ENCODE results near the gene PRKAR1A. TPM values are rescaled to one million over a fixed set of nuclear protein-coding genes. Genes with fewer than 3 reads are reported as not detected.

PRKAR1A gene
- total and polyA plus RNA-seq, 8 donors = 22.6 to 137 (median 74.7) TPM

DNA sequence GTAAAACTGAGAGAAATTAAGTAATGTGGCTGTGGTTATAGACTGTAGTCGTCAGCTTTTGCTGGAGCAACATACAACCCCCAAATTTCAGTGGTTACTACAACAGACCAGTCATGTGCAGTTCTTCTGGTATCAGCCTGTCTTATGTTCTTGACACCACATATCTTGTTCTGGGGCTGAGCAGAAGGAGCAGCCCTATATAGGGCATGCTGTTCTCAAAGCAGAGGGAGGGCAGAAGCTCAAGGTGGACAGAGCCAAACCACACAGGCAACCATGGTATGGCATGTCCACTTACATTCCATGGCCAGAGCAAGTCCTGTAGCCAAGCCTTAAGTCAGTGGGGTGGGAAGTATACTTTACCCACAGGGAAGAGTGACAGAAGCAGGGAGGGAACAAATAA, 7.7 kb downstream of the PRKAR1A start:
- ATAC-seq = peak in 1 of 4 donors; percentile 18
- intact Hi-C loops (cut with DNase I) = no loop called here

DNA sequence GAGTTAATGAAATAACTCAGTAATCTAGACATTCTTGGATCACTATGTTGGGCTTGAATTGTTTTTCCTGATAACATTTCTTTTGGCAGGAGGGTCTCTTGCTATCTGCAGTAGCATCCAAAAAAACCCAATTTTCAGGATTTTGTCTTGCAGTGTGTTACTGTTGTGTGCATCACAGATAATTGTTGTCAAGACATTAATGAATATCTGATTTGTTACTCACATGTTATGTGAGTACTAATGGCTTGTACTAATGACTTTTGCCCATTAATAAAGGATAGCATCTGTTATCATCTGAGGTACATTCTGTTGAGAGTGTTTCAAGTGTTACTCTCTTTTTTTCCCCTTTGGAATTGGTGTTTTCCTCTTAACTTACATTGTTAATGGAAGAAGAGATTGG, 10.0 kb downstream of the PRKAR1A start:
- Histone ChIP-seq H3K27ac (no peak overlapping the region), H3K27me3 (no peaks in the 10 kb centered on the region), H3K9me3 (no peaks in the 10 kb centered on the region), H3K4me1 (peaks cover 0 to 9% (median 0%) of the 10 kb centered on the region in 3 donors), H3K4me3 (no peak overlapping the region), H3K36me3 (peaks cover 0 to 16% (median 0%) of the 10 kb centered on the region in 3 donors)
- TF ChIP-seq, protein P1, sequence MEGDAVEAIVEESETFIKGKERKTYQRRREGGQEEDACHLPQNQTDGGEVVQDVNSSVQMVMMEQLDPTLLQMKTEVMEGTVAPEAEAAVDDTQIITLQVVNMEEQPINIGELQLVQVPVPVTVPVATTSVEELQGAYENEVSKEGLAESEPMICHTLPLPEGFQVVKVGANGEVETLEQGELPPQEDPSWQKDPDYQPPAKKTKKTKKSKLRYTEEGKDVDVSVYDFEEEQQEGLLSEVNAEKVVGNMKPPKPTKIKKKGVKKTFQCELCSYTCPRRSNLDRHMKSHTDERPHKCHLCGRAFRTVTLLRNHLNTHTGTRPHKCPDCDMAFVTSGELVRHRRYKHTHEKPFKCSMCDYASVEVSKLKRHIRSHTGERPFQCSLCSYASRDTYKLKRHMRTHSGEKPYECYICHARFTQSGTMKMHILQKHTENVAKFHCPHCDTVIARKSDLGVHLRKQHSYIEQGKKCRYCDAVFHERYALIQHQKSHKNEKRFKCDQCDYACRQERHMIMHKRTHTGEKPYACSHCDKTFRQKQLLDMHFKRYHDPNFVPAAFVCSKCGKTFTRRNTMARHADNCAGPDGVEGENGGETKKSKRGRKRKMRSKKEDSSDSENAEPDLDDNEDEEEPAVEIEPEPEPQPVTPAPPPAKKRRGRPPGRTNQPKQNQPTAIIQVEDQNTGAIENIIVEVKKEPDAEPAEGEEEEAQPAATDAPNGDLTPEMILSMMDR (IDR thresholded peaks at IDR 0.05) = no peak
- intact Hi-C loops (cut with DNase I) = no loop called here
- no peak for FAIRE-seq
- no peak for ATAC-seq
- no peak for DNase-seq

More for the DNA sequence above, 7.7 kb downstream of the PRKAR1A start:
- 84 to 98% methylated on average over 1 of the region's 1 CpG for WGBS, 2 donors
- FAIRE-seq (no peak), DNase-seq (no peak)
- Histone ChIP-seq H3K4me1 (peaks cover 0 to 10% (median 0%) of the 10 kb centered on the region in 3 donors), H3K27me3 (no peaks in the 10 kb centered on the region), H3K4me3 (no peak overlapping the region), H3K27ac (no peak overlapping the region), H3K9me3 (no peaks in the 10 kb centered on the region), H3K36me3 (peaks cover 0 to 18% (median 5%) of the 10 kb centered on the region in 3 donors)
- TF ChIP-seq, protein P1 (IDR thresholded peaks at IDR 0.05) = no peak

DNA sequence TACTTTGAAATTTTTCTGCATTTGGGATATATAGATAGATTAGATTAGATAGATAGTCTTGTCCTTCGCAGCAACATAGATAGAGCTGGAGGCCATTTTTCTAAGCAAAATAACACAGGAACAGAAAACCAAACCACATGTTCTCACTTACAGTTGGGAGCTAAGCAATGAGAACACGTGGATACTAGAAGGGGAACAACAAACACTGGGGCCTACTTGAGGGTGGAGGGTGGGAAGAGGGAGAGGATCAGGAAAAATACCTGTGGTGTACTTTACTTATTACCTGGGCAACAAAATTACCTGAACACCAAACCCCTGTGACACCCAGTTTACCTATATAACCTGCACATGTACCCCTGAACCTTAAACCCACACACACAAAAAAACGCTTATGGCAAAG, 14.3 kb downstream of the PRKAR1A start:
- no peaks in the 10 kb centered on the region for H3K9me3 ChIP-seq
- H3K36me3 ChIP-seq = peaks cover 0 to 44% (median 17%) of the 10 kb centered on the region in 3 donors
- ATAC-seq (peak in 1 of 4 donors; percentile 8), FAIRE-seq (no peak), DNase-seq (no peak)
- TF ChIP-seq, protein P1 (IDR thresholded peaks at IDR 0.05) = no peak
- no peak overlapping the region for H3K4me3 ChIP-seq
- intact Hi-C loops (cut with DNase I) = no loop called here
- peaks cover 8 to 19% (median 12%) of the 10 kb centered on the region in 3 donors for H3K4me1 ChIP-seq
- H3K27me3 ChIP-seq = no peaks in the 10 kb centered on the region
- H3K27ac ChIP-seq = peak overlapping the region in 2 of 4 donors; percentile 57 to 63
- WGBS, 2 donors = 56 to 64% methylated on average over 3 of the region's 3 CpGs

DNA sequence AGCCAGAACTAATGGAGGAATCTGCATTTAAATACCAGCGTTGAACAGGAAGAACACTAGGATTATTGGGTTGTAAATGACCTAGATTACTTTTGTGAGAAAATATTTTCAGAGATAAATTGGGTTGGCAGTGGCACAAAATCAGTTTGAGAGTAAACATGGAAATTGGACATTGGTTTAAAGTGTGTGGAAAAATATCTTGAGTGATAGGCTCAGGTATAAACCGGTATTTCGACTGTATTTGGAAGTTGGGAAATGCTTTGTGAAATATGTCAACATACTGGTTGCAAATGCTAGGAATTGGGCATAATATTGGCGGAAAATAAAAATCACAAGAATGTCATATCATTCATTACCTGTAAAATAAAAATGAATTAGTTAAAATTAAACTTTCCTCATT, 15.1 kb downstream of the PRKAR1A start:
- TF ChIP-seq, protein P1 (IDR thresholded peaks at IDR 0.05) = no peak
- H3K4me3 ChIP-seq = no peak overlapping the region
- DNase-seq = no peak
- peak; percentile 72 to 90 (median 86) for ATAC-seq
- FAIRE-seq = no peak
- no peaks in the 10 kb centered on the region for H3K9me3 ChIP-seq
- H3K4me1 ChIP-seq = peaks cover 8 to 19% (median 12%) of the 10 kb centered on the region in 3 donors
- intact Hi-C loops (cut with DNase I) = no loop called here
- no peaks in the 10 kb centered on the region for H3K27me3 ChIP-seq
- peaks cover 0 to 46% (median 17%) of the 10 kb centered on the region in 3 donors for H3K36me3 ChIP-seq
- peak overlapping the region in 2 of 4 donors; percentile 57 to 63 for H3K27ac ChIP-seq
- 14 to 15% methylated on average over 4 of the region's 4 CpGs for WGBS, 2 donors

DNA sequence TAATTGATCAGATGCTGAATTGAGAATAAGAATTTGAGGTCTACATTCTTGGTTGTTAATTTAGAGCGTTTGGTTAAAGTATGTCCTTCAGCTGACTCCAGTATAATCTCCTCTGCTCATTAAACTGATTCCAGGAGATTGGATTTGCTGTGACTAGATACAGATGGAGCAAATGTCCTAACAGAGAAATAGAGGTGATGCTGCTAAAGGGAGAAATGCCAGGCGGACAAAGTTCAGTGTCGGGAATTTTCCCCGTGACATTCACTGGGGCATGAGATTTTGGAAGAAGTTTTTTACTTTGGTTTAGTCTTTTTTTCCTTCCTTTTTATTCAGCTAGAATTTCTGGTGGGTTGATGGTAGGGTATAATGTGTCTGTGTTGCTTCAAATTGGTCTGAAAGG, 19.0 kb downstream of the PRKAR1A start:
- peaks cover 0 to 38% (median 17%) of the 10 kb centered on the region in 3 donors for H3K36me3 ChIP-seq
- no peak for FAIRE-seq
- no peak for ATAC-seq

More for the DNA sequence above, 19.0 kb downstream of the PRKAR1A start:
- Histone ChIP-seq H3K4me3 (no peak overlapping the region), H3K27me3 (no peaks in the 10 kb centered on the region), H3K27ac (no peak overlapping the region), H3K4me1 (peaks cover 8 to 19% (median 12%) of the 10 kb centered on the region in 3 donors), H3K9me3 (no peaks in the 10 kb centered on the region)
- TF ChIP-seq, protein P1 (IDR thresholded peaks at IDR 0.05) = no peak
- no peak for DNase-seq
- WGBS, 2 donors = 88 to 91% methylated on average over 4 of the region's 4 CpGs
- intact Hi-C loops (cut with DNase I) = no loop called here

Data from pancreas (tissue), 10 donors.